ENCODE data around the gene SLC6A3. TPM values are rescaled to one million over a fixed set of nuclear protein-coding genes. Genes with fewer than 3 reads are reported as not detected.

SLC6A3 gene
- total and polyA plus RNA-seq, 10 donors = 0.02 to 0.27 (median 0.07) TPM; not detected in 4

DNA sequence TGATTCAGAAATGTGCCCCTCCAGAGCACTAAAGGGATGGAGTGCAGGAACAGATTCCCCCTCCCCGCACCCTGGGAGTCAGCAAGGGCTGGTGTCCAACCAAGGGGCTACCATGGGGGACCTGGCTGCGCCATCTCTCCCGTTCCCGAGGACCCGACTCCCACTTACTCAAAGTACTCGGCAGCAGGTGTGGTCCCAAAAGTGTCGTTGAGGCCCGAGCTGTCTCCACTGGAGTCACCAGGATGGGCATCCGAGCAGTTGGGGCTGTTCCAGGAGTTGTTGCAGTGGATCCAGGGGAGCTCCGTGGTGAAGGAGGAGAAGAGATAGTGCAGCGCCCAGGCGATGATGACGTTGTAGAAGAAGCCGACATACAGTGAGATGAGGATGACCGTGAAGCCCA, 12.9 kb downstream of the SLC6A3 start:
- Histone ChIP-seq H3K27me3 (replicated peaks in 1 of 7) (peaks cover 0 to 6% (median 0%) of the 10 kb centered on the region in 7 donors), H3K27ac (no peak overlapping the region), H3K9me3 (peaks cover 4 to 52% (median 31%) of the 10 kb centered on the region in 8 donors), H3K4me3 (no peak overlapping the region), H3K4me1 (no peaks in the 10 kb centered on the region), H3K36me3 (no peaks in the 10 kb centered on the region)
- 90 to 95% (median 92%) methylated on average over 13 to 15 of the region's 15 CpGs for WGBS, 5 donors
- intact Hi-C loops (cut with DNase I; ENCODE audit: low total_unique reads) = no loop called here
- DNase-seq = peak; percentile 45
- TF ChIP-seq POLR2AphosphoS5 (IDR thresholded peaks at IDR 0.05) = no peak
- no peak for TF ChIP-seq CTCF (IDR thresholded peaks at IDR 0.05 in 8 of 11, conservative IDR thresholded peaks at IDR 0.05 in 3 of 11)
- TF ChIP-seq POLR2A (IDR thresholded peaks at IDR 0.05) = no peak

DNA sequence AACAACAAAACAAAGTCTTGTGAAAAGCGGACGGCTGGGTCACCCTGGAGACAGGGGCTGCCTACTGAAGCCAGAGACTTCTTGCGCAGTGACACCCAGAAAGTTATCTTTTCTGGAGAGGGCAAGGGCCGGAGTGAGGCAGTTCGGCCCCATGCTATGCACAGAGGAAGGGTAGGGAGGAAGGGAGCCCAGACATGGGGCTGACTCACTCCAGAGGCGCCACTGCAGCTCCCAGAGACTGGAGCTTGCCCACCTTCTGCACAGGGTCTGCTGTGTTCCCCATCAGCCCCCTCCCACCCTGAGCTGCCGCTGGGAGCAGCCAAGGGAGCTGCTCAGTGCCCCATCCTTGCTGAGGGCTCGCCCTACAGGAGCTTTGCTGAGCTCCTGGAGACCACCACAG, 13.3 kb downstream of the SLC6A3 start:
- peaks cover 4 to 56% (median 35%) of the 10 kb centered on the region in 8 donors for H3K9me3 ChIP-seq
- peak; percentile 36 for DNase-seq

GRCh38 chr5:1431021-1431811, 14.0 kb downstream of the SLC6A3 start:
- intact Hi-C loops (cut with DNase I; ENCODE audit: low total_unique reads) = no loop called here
- Histone ChIP-seq H3K4me1 (no peaks in the 10 kb centered on the region), H3K27me3 (replicated peaks in 1 of 7) (peaks cover 0 to 3% (median 0%) of the 10 kb centered on the region in 7 donors), H3K9me3 (peaks cover 4 to 63% (median 42%) of the 10 kb centered on the region in 8 donors), H3K27ac (no peak overlapping the region), H3K4me3 (no peak overlapping the region), H3K36me3 (no peaks in the 10 kb centered on the region)
- peak; percentile 49 for DNase-seq
- 84 to 91% (median 90%) methylated on average over 31 to 33 of the region's 33 CpGs for WGBS, 5 donors
- TF ChIP-seq POLR2AphosphoS5 (IDR thresholded peaks at IDR 0.05) (no peak), CTCF (IDR thresholded peaks at IDR 0.05 in 8 of 11, conservative IDR thresholded peaks at IDR 0.05 in 3 of 11) (no peak)

More for the DNA sequence above, 13.3 kb downstream of the SLC6A3 start:
- Histone ChIP-seq H3K27ac (no peak overlapping the region), H3K36me3 (no peaks in the 10 kb centered on the region), H3K27me3 (replicated peaks in 1 of 7) (peaks cover 0 to 4% (median 0%) of the 10 kb centered on the region in 7 donors), H3K4me3 (no peak overlapping the region), H3K4me1 (no peaks in the 10 kb centered on the region)
- intact Hi-C loops (cut with DNase I; ENCODE audit: low total_unique reads) = no loop called here
- 70 to 92% (median 83%) methylated on average over 8 of the region's 8 CpGs for WGBS, 5 donors
- TF ChIP-seq POLR2AphosphoS5 (IDR thresholded peaks at IDR 0.05) = no peak
- no peak for TF ChIP-seq POLR2A (IDR thresholded peaks at IDR 0.05)
- TF ChIP-seq CTCF (IDR thresholded peaks at IDR 0.05 in 8 of 11, conservative IDR thresholded peaks at IDR 0.05 in 3 of 11) = no peak

DNA sequence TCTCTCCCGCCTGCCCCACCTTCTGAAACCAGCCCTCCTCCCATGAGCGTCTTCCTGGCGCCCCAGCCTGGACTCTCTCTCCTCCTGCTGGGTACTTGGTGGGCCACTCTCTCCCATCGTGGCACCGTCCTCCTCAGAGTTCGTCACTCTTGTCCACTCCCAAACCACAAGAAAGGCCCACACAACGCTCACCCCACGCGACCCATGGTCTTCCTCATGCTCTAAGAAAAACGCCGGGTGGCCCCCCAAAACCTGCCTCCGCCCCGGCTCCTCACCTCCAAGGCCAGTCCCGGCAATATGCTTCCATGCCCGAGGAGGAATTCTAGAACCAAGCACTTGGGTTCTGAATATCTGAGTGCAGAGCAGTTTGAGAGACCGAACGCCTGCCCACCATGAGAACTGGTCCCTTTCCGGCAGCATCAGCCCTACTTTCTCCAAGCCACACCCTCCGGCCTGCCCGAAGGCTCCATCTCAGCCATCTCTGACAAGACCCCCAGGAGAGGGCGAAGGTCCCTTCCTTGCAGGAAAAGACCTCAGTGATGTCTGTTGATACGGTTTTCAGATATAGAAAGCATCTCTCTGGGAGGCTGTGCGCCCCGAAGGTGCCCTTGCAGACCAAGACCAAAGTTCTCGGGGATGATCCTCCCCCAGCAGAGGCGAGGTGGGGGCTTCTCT, 15.0 kb downstream of the SLC6A3 start:
- intact Hi-C loops (cut with DNase I; ENCODE audit: low total_unique reads) = no loop called here
- DNase-seq = peak; percentile 51
- H3K27me3 ChIP-seq (replicated peaks in 1 of 7) = no peaks in the 10 kb centered on the region
- no peak for TF ChIP-seq CTCF (IDR thresholded peaks at IDR 0.05 in 8 of 11, conservative IDR thresholded peaks at IDR 0.05 in 3 of 11)
- TF ChIP-seq POLR2AphosphoS5 (IDR thresholded peaks at IDR 0.05) = no peak
- TF ChIP-seq POLR2A (IDR thresholded peaks at IDR 0.05) = no peak
- no peaks in the 10 kb centered on the region for H3K36me3 ChIP-seq
- H3K9me3 ChIP-seq = peaks cover 4 to 72% (median 52%) of the 10 kb centered on the region in 8 donors
- H3K4me3 ChIP-seq = no peak overlapping the region
- no peaks in the 10 kb centered on the region for H3K4me1 ChIP-seq
- no peak overlapping the region for H3K27ac ChIP-seq
- WGBS, 5 donors = 86 to 89% (median 88%) methylated on average over 26 of the region's 26 CpGs

All from spleen (tissue), 11 donors.